ENCODE results near the gene SLC26A3.

- TF ChIP-seq CTCF (IDR thresholded peaks at IDR 0.05; ENCODE audit: low read depth, low read length) (no peak), MAX (IDR thresholded peaks at IDR 0.05; ENCODE audit: low read depth, low read length) (no peak), POLR2A (IDR thresholded peaks at IDR 0.05; ENCODE audit: extremely low read depth, insufficient read length) (no peak), MYC (IDR thresholded peaks at IDR 0.05; ENCODE audit: low read depth, low read length) (no peak)
Observed at GRCh38 chr7:107838024-107838601, 35.1 kb upstream of the SLC26A3 start.

Measured in NB4 (cell line).